Right atrium auricular region (tissue), 2 donors: ENCODE data around the gene TSPAN1. TPM values are rescaled to one million over a fixed set of nuclear protein-coding genes. Genes with fewer than 3 reads are reported as not detected.

Experiments used
- DNase-seq: peaks from one replicate; pipeline ENCODE4 v3.0.0-alpha.2; 2019; ENCODE audit warnings: low spot score
- H3K27ac ChIP-seq, 2 donors: fragments of 200-600 bp; sonication (generic); 1 replicate in 1 of 2; 2 replicates in 1 of 2; pipeline ENCODE4 v1.5.1; 2016 to 2019
- H3K27me3 ChIP-seq, 2 donors: fragments of 200-600 bp; sonication (generic); one replicate each; pipeline versions ENCODE4 v1.5.1 to v1.6.0; 2017 to 2019
- H3K36me3 ChIP-seq: fragments of 200-600 bp; sonication (generic); one replicate; pipeline ENCODE4 v1.5.1; 2016
- H3K4me1 ChIP-seq, 2 donors: fragments of 200-600 bp; sonication (generic); one replicate each; pipeline versions ENCODE4 v1.5.1 to v1.6.0; 2017 to 2019
- H3K4me3 ChIP-seq, 2 donors: fragments of 200-600 bp; sonication (generic); 1 replicate in 1 of 2; 2 replicates in 1 of 2; pipeline ENCODE4 v1.5.1; 2017 to 2019; ENCODE audit warnings: mild to moderate bottlenecking in 1 of 2, moderate library complexity in 1 of 2
- H3K9me3 ChIP-seq, 2 donors: fragments of 200-600 bp; sonication (generic); one replicate each; pipeline ENCODE4 v1.5.1; 2019
- total RNA-seq, 2 donors: library from RNA; depleted of rRNA; stranded (reverse); fragments of >200 nt; gene quantifications; one replicate each; pipeline ENCODE4 v1.1.0, GENCODE V29; 2016
- TF ChIP-seq, protein P1 (sequence below), 2 donors: fragments of 200-600 bp; sonication (generic); IDR thresholded peaks; one replicate each; pipeline ENCODE4 v1.5.1; 2019; ENCODE audit warnings: antibody characterized with exemption in 2 of 2

The TSPAN1 gene
- total RNA-seq, 2 donors from 2014 or later, result 2.0 to 2.3 TPM

DNA sequence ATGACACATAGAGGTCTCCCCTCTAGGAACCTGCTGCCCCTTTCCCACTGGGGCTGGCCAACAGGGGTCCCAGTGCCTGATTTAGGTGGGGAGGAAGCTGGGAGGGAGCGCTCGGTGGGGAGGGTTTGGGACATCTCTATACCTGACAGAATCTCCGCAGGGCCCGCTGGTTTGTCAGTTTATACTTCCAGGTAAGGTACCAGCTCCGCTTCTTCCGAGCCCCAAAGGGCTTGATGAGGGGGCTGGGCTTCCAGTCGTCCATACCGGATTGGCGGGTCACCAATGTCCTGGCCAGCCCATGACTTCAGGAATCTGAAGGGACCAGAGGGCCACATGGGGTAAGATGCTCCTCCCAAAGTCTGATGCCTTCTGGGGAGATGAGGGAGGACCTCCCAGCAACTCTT lies 22.7 kb downstream of the TSPAN1 start:
- peaks cover 21% of the 10 kb centered on the region for H3K36me3 ChIP-seq
- no peaks in the 10 kb centered on the region for H3K9me3 ChIP-seq
- no peaks in the 10 kb centered on the region for H3K27me3 ChIP-seq
- TF ChIP-seq, protein P1, sequence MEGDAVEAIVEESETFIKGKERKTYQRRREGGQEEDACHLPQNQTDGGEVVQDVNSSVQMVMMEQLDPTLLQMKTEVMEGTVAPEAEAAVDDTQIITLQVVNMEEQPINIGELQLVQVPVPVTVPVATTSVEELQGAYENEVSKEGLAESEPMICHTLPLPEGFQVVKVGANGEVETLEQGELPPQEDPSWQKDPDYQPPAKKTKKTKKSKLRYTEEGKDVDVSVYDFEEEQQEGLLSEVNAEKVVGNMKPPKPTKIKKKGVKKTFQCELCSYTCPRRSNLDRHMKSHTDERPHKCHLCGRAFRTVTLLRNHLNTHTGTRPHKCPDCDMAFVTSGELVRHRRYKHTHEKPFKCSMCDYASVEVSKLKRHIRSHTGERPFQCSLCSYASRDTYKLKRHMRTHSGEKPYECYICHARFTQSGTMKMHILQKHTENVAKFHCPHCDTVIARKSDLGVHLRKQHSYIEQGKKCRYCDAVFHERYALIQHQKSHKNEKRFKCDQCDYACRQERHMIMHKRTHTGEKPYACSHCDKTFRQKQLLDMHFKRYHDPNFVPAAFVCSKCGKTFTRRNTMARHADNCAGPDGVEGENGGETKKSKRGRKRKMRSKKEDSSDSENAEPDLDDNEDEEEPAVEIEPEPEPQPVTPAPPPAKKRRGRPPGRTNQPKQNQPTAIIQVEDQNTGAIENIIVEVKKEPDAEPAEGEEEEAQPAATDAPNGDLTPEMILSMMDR (IDR thresholded peaks at IDR 0.05), result no peak
- peak overlapping the region; percentile 67 to 77 for H3K4me3 ChIP-seq
- peaks cover 0 to 32% of the 10 kb centered on the region in 2 donors for H3K4me1 ChIP-seq
- peak overlapping the region; percentile 84 to 89 for H3K27ac ChIP-seq
- no peak for DNase-seq

- Histone ChIP-seq H3K4me3 (peak within 1 kb of the TSS; percentile 67 to 77), H3K4me1 (peaks cover 0 to 38% of the 10 kb centered on the region in 2 donors), H3K9me3 (no peaks in the 10 kb centered on the region)
These were observed 23.3 kb downstream of the TSPAN1 start, which contains the start of gene POMGNT1 for GRCh38 chr1:46197964-46198811. Gene POMGNT1, minus strand, starts transcription at chr1:46198434. Its CDS starts 613 bp downstream, at chr1:46197821.

GRCh38 chr1:46199233-46199749 lies 24.4 kb downstream of the TSPAN1 start:
- Histone ChIP-seq H3K36me3 (peaks cover 4% of the 10 kb centered on the region), H3K4me1 (peaks cover 0 to 49% of the 10 kb centered on the region in 2 donors), H3K27me3 (no peaks in the 10 kb centered on the region), H3K9me3 (no peaks in the 10 kb centered on the region), H3K27ac (peak overlapping the region; percentile 84 to 89), H3K4me3 (peak overlapping the region in 1 of 2 donors; percentile 77)
- no peak for DNase-seq
- TF ChIP-seq, protein P1 (IDR thresholded peaks at IDR 0.05), result no peak

More at GRCh38 chr1:46197964-46198811, 23.3 kb downstream of the TSPAN1 start, which contains the start of gene POMGNT1:
- Histone ChIP-seq H3K36me3 (peaks cover 15% of the 10 kb centered on the region), H3K27ac (peak within 1 kb of the TSS; percentile 84 to 89), H3K27me3 (no peaks in the 10 kb centered on the region)
- TF ChIP-seq, protein P1 (IDR thresholded peaks at IDR 0.05), result peak in 1 of 2 donors; percentile 36
- DNase-seq, result no peak

- TF ChIP-seq, protein P1 (IDR thresholded peaks at IDR 0.05), result no peak
- Histone ChIP-seq H3K27me3 (no peaks in the 10 kb centered on the region), H3K27ac (peak overlapping the region; percentile 85 to 95), H3K4me3 (peak overlapping the region; percentile 90 to 91), H3K9me3 (no peaks in the 10 kb centered on the region), H3K36me3 (no peaks in the 10 kb centered on the region), H3K4me1 (peaks cover 0 to 50% of the 10 kb centered on the region in 2 donors)
- no peak for DNase-seq
These were observed 29.0 kb downstream of the TSPAN1 start for GRCh38 chr1:46203738-46204405.

- H3K36me3 ChIP-seq, result no peaks in the 10 kb centered on the region
- H3K27ac ChIP-seq, result peak overlapping the region; percentile 85 to 95
- TF ChIP-seq, protein P1 (IDR thresholded peaks at IDR 0.05), result no peak
- peak overlapping the region; percentile 90 to 91 for H3K4me3 ChIP-seq
- no peaks in the 10 kb centered on the region for H3K9me3 ChIP-seq
- DNase-seq, result no peak
- H3K27me3 ChIP-seq, result no peaks in the 10 kb centered on the region
- H3K4me1 ChIP-seq, result peaks cover 0 to 46% of the 10 kb centered on the region in 2 donors
These were observed 29.5 kb downstream of the TSPAN1 start for GRCh38 chr1:46204406-46204742.
